GM19193 (cell line): ENCODE data around the gene SYNJ2.

Experiments used
- POLR2A ChIP-seq: IDR thresholded peaks from 4 replicates; pipeline ENCODE4 v1.6.1; 2011; ENCODE audit not compliant: insufficient read depth, insufficient read length; ENCODE audit errors: extremely low read depth

SYNJ2 gene, protein sequence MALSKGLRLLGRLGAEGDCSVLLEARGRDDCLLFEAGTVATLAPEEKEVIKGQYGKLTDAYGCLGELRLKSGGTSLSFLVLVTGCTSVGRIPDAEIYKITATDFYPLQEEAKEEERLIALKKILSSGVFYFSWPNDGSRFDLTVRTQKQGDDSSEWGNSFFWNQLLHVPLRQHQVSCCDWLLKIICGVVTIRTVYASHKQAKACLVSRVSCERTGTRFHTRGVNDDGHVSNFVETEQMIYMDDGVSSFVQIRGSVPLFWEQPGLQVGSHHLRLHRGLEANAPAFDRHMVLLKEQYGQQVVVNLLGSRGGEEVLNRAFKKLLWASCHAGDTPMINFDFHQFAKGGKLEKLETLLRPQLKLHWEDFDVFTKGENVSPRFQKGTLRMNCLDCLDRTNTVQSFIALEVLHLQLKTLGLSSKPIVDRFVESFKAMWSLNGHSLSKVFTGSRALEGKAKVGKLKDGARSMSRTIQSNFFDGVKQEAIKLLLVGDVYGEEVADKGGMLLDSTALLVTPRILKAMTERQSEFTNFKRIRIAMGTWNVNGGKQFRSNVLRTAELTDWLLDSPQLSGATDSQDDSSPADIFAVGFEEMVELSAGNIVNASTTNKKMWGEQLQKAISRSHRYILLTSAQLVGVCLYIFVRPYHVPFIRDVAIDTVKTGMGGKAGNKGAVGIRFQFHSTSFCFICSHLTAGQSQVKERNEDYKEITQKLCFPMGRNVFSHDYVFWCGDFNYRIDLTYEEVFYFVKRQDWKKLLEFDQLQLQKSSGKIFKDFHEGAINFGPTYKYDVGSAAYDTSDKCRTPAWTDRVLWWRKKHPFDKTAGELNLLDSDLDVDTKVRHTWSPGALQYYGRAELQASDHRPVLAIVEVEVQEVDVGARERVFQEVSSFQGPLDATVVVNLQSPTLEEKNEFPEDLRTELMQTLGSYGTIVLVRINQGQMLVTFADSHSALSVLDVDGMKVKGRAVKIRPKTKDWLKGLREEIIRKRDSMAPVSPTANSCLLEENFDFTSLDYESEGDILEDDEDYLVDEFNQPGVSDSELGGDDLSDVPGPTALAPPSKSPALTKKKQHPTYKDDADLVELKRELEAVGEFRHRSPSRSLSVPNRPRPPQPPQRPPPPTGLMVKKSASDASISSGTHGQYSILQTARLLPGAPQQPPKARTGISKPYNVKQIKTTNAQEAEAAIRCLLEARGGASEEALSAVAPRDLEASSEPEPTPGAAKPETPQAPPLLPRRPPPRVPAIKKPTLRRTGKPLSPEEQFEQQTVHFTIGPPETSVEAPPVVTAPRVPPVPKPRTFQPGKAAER (N-terminal part only)

DNA sequence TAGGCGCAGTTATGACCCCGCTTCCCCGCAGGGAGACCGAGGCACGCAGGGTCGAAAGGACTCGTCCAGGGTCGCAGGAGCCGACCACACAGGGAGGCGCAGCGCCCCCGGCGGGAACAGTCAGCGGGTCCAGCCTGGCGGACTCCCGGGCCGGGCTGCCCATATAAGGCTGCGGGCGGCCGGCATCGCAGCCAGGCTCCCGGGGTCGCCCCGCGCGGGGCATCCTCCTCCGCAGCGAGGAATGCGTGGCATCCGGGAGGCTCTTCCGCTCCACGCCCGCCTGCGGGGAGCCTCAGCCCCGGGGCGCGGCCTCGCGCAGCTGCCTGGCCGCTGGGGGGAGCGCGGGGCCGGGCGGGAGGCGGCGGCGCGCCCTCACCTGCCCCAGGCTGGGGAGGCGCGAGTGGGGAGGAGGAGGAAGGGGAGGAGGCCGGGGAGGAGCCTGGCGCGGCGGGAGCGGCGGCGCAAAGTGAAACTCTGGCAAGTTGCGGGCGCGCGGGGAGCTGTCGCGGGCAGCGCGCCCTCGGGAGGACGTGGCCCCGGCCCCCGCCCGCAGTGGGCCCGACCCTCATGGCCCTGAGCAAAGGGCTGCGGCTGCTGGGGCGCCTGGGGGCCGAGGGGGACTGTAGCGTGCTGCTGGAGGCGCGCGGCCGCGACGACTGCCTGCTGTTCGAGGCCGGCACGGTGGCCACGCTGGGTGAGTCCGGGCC, at the start of gene SYNJ2:
SYNJ2 (plus strand) TSS at position 469 of the 707 bp plus-strand sequence; CDS start at position 568, 99 bp downstream.
- TF ChIP-seq POLR2A: no peak

DNA sequence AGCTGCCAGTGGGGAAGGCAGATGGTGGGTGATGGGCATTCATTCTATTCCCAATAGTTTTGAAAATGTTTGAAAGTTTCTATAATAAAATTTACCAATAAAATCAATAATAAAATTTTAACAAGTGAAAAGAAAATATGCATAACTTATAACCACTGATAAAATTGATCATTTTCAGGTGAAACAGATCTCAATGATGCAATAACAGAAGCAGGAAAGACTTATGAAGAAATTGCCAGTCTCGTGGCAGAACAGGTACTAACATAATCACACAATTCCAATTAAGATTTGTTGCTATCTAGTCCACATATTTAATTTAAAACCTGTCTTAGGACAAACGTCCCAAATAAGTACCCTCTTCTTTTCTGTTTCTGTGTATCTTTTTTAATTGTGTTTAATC, 45.9 kb upstream of the SYNJ2 start:
- TF ChIP-seq POLR2A: no peak

- TF ChIP-seq POLR2A: no peak
Observed at GRCh38 chr6:157937318-157937717, 44.3 kb upstream of the SYNJ2 start.

- TF ChIP-seq POLR2A: no peak
Observed at GRCh38 chr6:157937916-157938315, 43.7 kb upstream of the SYNJ2 start.

GRCh38 chr6:157941101-157941863, 40.4 kb upstream of the SYNJ2 start:
- no peak for TF ChIP-seq POLR2A

GRCh38 chr6:157942351-157942750, 39.3 kb upstream of the SYNJ2 start:
- TF ChIP-seq POLR2A: no peak

DNA sequence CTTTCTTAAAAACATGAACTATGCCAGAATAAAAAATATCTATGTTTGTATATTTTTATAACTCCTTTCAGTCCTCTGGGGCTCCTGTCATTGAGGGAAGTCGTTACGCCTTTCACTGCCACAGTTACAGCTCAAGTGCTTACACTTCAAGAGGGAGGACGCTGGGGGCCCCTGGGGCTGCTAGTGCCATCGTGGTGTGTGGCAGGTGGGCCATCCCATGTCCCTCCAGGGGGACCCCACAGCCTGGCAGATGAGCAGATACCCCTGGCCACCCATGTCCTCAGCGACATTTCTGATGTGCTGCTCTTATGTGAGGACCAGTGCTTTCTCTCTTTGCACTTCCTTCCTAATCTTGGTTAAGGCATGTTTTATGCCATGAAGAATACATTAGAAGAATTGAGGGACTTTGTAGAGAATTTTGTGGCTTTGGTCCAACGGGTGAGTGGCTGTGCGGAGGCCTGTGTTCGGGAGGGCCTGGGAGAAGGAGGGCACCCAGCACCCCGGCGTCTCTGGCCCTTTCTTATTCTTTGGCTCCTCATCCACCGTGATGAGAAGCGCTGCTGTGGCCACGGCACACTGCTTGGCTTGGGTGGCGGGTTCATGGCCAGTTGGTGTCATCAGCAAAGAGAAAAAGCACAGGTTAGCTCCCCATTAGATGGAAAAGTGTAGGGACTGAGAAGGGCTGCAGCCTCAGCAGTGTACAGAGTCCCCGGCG, 38.3 kb upstream of the SYNJ2 start:
- TF ChIP-seq POLR2A: no peak

DNA sequence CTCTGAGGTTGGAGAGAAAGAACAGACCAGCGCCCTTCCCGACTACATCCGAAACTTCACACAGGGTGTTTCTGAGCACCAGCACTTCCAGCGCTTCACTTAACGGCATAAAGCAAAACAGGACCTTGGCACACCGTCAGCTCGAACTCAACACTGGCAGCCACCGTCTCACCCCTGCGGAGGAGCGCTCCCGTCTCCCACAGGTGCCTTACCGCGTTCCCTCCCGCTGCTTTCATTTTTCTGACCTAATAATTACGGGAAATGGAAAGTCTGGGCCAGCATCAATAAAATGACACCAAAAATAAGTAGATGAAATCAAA, 37.7 kb upstream of the SYNJ2 start:
- no peak for TF ChIP-seq POLR2A

- no peak for TF ChIP-seq POLR2A
Observed at GRCh38 chr6:157944983-157945931, 36.4 kb upstream of the SYNJ2 start.

DNA sequence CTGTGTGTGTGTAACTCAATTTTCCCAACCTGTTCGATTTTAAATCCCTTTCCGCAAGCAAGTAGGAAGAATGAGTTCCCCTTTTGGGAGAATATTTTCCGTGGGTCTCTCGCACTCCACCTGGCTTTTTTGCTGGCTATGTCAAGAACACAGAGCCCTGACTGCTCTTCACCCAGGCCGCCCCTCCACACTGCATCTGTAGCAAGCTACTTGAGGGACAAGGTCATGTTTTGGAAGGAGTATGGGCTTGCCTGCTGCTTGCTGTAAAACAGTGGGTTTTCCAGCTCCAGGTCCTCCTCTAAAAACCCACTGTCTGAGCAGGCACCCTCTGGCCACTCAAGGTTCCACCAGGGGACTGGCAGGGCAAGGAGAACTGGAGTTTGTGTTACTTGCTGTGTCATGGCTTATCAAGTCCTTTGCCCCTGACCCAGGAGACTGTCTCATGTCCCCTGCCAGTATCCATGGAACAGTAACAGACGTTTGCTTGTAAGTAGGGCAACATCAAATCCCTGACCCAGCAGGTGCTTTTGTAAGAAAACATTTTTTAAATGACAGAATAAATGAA, 35.5 kb upstream of the SYNJ2 start:
- no peak for TF ChIP-seq POLR2A

DNA sequence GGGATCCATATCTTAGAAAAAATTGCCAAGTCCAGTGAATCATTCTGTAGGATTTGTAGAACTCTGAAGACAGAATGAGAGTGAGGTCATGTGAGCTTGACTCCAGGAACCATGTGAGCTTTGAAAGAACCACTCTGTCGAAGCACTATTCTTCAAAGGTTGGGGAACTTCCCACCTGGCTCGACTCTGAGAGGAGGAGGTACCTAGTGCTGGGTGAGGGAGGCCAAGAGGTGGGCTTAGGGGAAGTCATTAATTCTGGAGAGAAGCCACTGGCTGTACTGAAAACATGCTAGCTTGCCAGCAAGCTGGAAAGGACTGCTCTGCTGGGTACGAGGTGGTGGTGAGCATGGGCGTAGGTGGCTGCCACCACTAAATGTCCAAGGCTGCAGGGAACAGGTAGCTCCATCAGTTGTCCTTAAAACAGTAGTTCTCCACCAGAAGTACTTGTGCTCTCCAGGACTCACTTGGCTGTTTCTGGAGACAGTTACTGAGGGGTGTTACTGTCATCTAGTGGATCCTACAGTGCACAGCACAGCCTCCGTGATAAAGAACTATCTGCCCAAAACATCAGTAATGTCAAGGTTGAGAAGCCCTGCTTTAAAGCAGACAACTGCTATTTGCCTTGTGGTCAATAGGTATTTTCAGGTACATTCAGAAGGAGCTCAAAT, 34.7 kb upstream of the SYNJ2 start:
- TF ChIP-seq POLR2A: no peak
